ENCODE results near the gene FAM170B. TPM values are rescaled to one million over a fixed set of nuclear protein-coding genes. Genes with fewer than 3 reads are reported as not detected.

FAM170B gene
- total and polyA plus RNA-seq, 2 donors (not counting 3 experiments of a cell fraction or from before 2014, with no cell fraction given) = not detected

DNA sequence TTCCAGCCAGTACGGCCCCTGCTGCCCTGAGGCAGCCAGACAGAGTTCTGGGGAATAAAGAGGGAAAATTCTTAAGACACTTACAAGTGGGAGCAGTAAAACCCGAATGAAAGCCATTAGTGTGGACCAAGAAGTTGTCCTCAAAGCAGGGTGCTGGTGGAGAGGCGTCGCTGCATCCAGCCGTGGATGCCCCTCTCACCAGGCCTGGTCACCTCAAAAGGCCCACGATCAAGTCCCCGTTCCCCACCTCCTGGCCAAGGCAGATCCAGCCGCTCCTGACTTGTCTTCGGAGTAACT is 19.2 kb downstream of the FAM170B start:
- dilution Hi-C loops (cut with MboI; ENCODE audit: extremely low pct_ligation_motif_present, low sequenced_read_pairs) = no loop called here
- Histone ChIP-seq H2AFZ (ENCODE audit: low read depth, low read length) (peak overlapping the region; percentile 52), H3K27ac (ENCODE audit: insufficient read depth, low read depth, low read length) (no peak overlapping the region), H4K20me1 (replicated peaks; ENCODE audit: control insufficient read depth, extremely low read depth, insufficient read depth, low read length) (no peaks in the 10 kb centered on the region), H3K9me3 (replicated peaks; ENCODE audit: control insufficient read depth, insufficient read depth, low read length) (no peaks in the 10 kb centered on the region), H3K36me3 (ENCODE audit: control insufficient read depth in 2 of 2, extremely low read depth in 1 of 2, insufficient read depth in 2 of 2, low read length in 2 of 2) (no peaks in the 10 kb centered on the region), H3K4me1 (ENCODE audit: control insufficient read depth, extremely low read depth, insufficient read depth, low read length) (no peaks in the 10 kb centered on the region), H3K9me1 (replicated peaks; ENCODE audit: control insufficient read depth, extremely low read depth, insufficient read depth, low read length) (no peaks in the 10 kb centered on the region), H3K9ac (replicated peaks; ENCODE audit: extremely low read depth, insufficient read depth, low read length) (no peak overlapping the region), H3K4me2 (ENCODE audit: insufficient read depth, low read length) (peak overlapping the region; percentile 8), H3K4me3 (replicated peaks in 1 of 3; ENCODE audit: insufficient read depth in 1 of 3, low read depth in 1 of 3, low read length in 3 of 3) (peak overlapping the region in 1 of 3 experiments; percentile 40), H3K79me2 (ENCODE audit: control insufficient read depth, insufficient read depth, low read length) (no peaks in the 10 kb centered on the region), H3K27me3 (ENCODE audit: control insufficient read depth in 2 of 2, insufficient read depth in 2 of 2, low read length in 2 of 2) (peaks cover 15 to 23% of the 10 kb centered on the region in 2 experiments)
- intact Hi-C loops (cut with micrococcal nuclease) = no loop called here
- no TSS peak for BruUV-seq (replicated peaks)
- FAIRE-seq = no peak
- POLR2A ChIA-PET = no interaction called here
- no peak for TF ChIP-seq POLR2AphosphoS5 (IDR thresholded peaks at IDR 0.05; ENCODE audit: insufficient read depth, low read depth, low read length)
- TF ChIP-seq JUN (IDR thresholded peaks at IDR 0.05; ENCODE audit: borderline replicate concordance, insufficient read depth, insufficient read length, low read depth) = no peak
- no peak for TF ChIP-seq GATA2 (IDR thresholded peaks at IDR 0.05; ENCODE audit: insufficient read depth, insufficient read length, low read depth, low read length)
- no peak for TF ChIP-seq MYC (IDR thresholded peaks at IDR 0.05; ENCODE audit: low read depth, low read length)
- no peak for TF ChIP-seq POLR2A (IDR thresholded peaks at IDR 0.05; ENCODE audit: low read depth, low read length)
- TF ChIP-seq, protein P1, sequence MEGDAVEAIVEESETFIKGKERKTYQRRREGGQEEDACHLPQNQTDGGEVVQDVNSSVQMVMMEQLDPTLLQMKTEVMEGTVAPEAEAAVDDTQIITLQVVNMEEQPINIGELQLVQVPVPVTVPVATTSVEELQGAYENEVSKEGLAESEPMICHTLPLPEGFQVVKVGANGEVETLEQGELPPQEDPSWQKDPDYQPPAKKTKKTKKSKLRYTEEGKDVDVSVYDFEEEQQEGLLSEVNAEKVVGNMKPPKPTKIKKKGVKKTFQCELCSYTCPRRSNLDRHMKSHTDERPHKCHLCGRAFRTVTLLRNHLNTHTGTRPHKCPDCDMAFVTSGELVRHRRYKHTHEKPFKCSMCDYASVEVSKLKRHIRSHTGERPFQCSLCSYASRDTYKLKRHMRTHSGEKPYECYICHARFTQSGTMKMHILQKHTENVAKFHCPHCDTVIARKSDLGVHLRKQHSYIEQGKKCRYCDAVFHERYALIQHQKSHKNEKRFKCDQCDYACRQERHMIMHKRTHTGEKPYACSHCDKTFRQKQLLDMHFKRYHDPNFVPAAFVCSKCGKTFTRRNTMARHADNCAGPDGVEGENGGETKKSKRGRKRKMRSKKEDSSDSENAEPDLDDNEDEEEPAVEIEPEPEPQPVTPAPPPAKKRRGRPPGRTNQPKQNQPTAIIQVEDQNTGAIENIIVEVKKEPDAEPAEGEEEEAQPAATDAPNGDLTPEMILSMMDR (IDR thresholded peaks at IDR 0.05; ENCODE audit: extremely low read depth in 1 of 2, insufficient read depth in 1 of 2, low read depth in 1 of 2, low read length in 2 of 2) = no peak
- no peak for TF ChIP-seq FOS (IDR thresholded peaks at IDR 0.05; ENCODE audit: borderline replicate concordance, insufficient read depth, low read length)
- TF ChIP-seq, protein P2, sequence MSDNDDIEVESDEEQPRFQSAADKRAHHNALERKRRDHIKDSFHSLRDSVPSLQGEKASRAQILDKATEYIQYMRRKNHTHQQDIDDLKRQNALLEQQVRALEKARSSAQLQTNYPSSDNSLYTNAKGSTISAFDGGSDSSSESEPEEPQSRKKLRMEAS (IDR thresholded peaks at IDR 0.05; ENCODE audit: insufficient read depth, insufficient read length) = no peak
- TF ChIP-seq EZH2 (IDR thresholded peaks at IDR 0.05; ENCODE audit: borderline replicate concordance, low read depth, low read length, severe bottlenecking) = no peak
- no peak for DNase-seq (ENCODE audit: low read depth, low spot score)
- CTCF ChIA-PET = interaction anchor here (1.5 kb wide), 1 partner anchor 456 kb away, joined by 4 read pairs; no protein-coding TSS in a partner anchor

All from endothelial cell of umbilical vein (primary cell).